Measurements from ENCODE around the gene CLDN15.
"Not testable (repeated sequence)": the region's sequence is repeated elsewhere in the genome, so short reads cannot be mapped to it uniquely, and the experiment has no call there.

The CLDN15 gene

GRCh38 chr7:101237206-101238067, at the start of gene CLDN15:
CLDN15 (minus strand) TSS chr7:101237802; CDS start chr7:101237581, 221 bp downstream.
- in situ Hi-C loops (cut with HindIII; ENCODE audit: low sequenced_read_pairs), result no loop called here
- H3K4me3 ChIP-seq (ENCODE audit: low read depth, low read length), result no peak within 1 kb of the TSS
- no peak for DNase-seq (ENCODE audit: low read depth)
- TF ChIP-seq CTCF (IDR thresholded peaks at IDR 0.05; ENCODE audit: low read depth, low read length, missing control alignments), result no peak

GRCh38 chr7:101287032-101287431, 49.4 kb upstream of the CLDN15 start:
- no peak overlapping the region for H3K4me3 ChIP-seq (ENCODE audit: low read depth, low read length)
- TF ChIP-seq CTCF (IDR thresholded peaks at IDR 0.05; ENCODE audit: low read depth, low read length, missing control alignments), result no peak
- no peak for DNase-seq (ENCODE audit: low read depth)
- in situ Hi-C loops (cut with HindIII; ENCODE audit: low sequenced_read_pairs), result no loop called here

GRCh38 chr7:101285880-101286279, 48.3 kb upstream of the CLDN15 start:
- DNase-seq (ENCODE audit: low read depth); in situ Hi-C loops (cut with HindIII; ENCODE audit: low sequenced_read_pairs); H3K4me3 ChIP-seq (ENCODE audit: low read depth, low read length): not testable (repeated sequence)

- TF ChIP-seq CTCF (IDR thresholded peaks at IDR 0.05; ENCODE audit: low read depth, low read length, missing control alignments), result no peak
- no peak for DNase-seq (ENCODE audit: low read depth)
- in situ Hi-C loops (cut with HindIII; ENCODE audit: low sequenced_read_pairs), result no loop called here
- no peak overlapping the region for H3K4me3 ChIP-seq (ENCODE audit: low read depth, low read length)
Observed at GRCh38 chr7:101285171-101285570, 47.6 kb upstream of the CLDN15 start.

GRCh38 chr7:101280912-101281311, 43.3 kb upstream of the CLDN15 start:
- DNase-seq (ENCODE audit: low read depth); in situ Hi-C loops (cut with HindIII; ENCODE audit: low sequenced_read_pairs); H3K4me3 ChIP-seq (ENCODE audit: low read depth, low read length): not testable (repeated sequence)

GRCh38 chr7:101278461-101279292, 41.1 kb upstream of the CLDN15 start:
- H3K4me3 ChIP-seq (ENCODE audit: low read depth, low read length), result no peak overlapping the region
- DNase-seq (ENCODE audit: low read depth), result no peak
- in situ Hi-C loops (cut with HindIII; ENCODE audit: low sequenced_read_pairs), result loop anchor here (10.0 kb wide), 1 partner anchor 224 kb away; no protein-coding TSS in a partner anchor
- no peak for TF ChIP-seq CTCF (IDR thresholded peaks at IDR 0.05; ENCODE audit: low read depth, low read length, missing control alignments)

- TF ChIP-seq CTCF (IDR thresholded peaks at IDR 0.05; ENCODE audit: low read depth, low read length, missing control alignments), result no peak
- no peak overlapping the region for H3K4me3 ChIP-seq (ENCODE audit: low read depth, low read length)
- in situ Hi-C loops (cut with HindIII; ENCODE audit: low sequenced_read_pairs), result loop anchor here (10.0 kb wide), 1 partner anchor 222 kb away; no protein-coding TSS in a partner anchor
Observed at GRCh38 chr7:101277155-101277554, 39.6 kb upstream of the CLDN15 start.

More at GRCh38 chr7:101277155-101277554, 39.6 kb upstream of the CLDN15 start:
- DNase-seq (ENCODE audit: low read depth), result no peak

All from astrocyte of the cerebellum (primary cell).